H9 (cell line): Measurements from ENCODE around the gene MPP2. TPM values are rescaled to one million over a fixed set of nuclear protein-coding genes. Genes with fewer than 3 reads are reported as not detected.

Source experiments
- DNase-seq: peaks from one replicate; pipeline ENCODE4 v3.0.0-alpha.2; 2017
- H2AFZ ChIP-seq: one replicate; pipeline ENCODE4 v1.6.1; 2013; ENCODE audit warnings: mild to moderate bottlenecking, low read length, control low read depth, moderate library complexity
- H2AK5ac ChIP-seq: 2 replicates; pipeline ENCODE4 v1.6.1; 2013; ENCODE audit warnings: low read length, control low read depth, mixed read lengths; ENCODE audit not compliant: insufficient read length
- H2BK120ac ChIP-seq: one replicate; pipeline ENCODE4 v1.6.1; 2013; ENCODE audit warnings: low read depth, mild to moderate bottlenecking, low read length, control low read depth, inconsistent platforms; ENCODE audit not compliant: poor library complexity, severe bottlenecking
- H2BK12ac ChIP-seq: 2 replicates; pipeline ENCODE4 v1.6.1; 2013; ENCODE audit warnings: low read length, control low read depth, mixed read lengths, low read depth; ENCODE audit not compliant: insufficient read length
- H2BK15ac ChIP-seq: 2 replicates; pipeline ENCODE4 v1.6.1; 2013; ENCODE audit warnings: low read depth, low read length, control low read depth
- H2BK20ac ChIP-seq: one replicate; pipeline ENCODE4 v1.6.1; 2013; ENCODE audit warnings: low read depth, mild to moderate bottlenecking, low read length, control low read depth, inconsistent platforms; ENCODE audit not compliant: poor library complexity, severe bottlenecking
- H2BK5ac ChIP-seq: 2 replicates; pipeline ENCODE4 v1.6.1; 2013; ENCODE audit warnings: low read length, control low read depth, mixed read lengths; ENCODE audit not compliant: insufficient read length
- H3K14ac ChIP-seq: 2 replicates; pipeline ENCODE4 v1.6.1; 2013; ENCODE audit warnings: low read length, control low read depth; ENCODE audit not compliant: insufficient read depth
- H3K18ac ChIP-seq: 2 replicates; pipeline ENCODE4 v1.6.1; 2013; ENCODE audit warnings: low read depth, mild to moderate bottlenecking, mixed read lengths, low read length, control low read depth; ENCODE audit not compliant: insufficient read length
- H3K23ac ChIP-seq: 2 replicates; pipeline ENCODE4 v1.6.1; 2013; ENCODE audit warnings: low read length, control low read depth, mixed read lengths, low read depth; ENCODE audit not compliant: insufficient read length
- H3K23me2 ChIP-seq: 2 replicates; pipeline ENCODE4 v1.6.1; 2013; ENCODE audit warnings: low read depth, mild to moderate bottlenecking, mixed read lengths, low read length, control low read depth; ENCODE audit not compliant: insufficient read length, poor library complexity, severe bottlenecking
- H3K27ac ChIP-seq: 2 replicates; pipeline ENCODE4 v1.5.1; 2013; ENCODE audit warnings: low read length, control low read depth, mixed read lengths, low read depth; ENCODE audit not compliant: insufficient read length
- H3K27me3 ChIP-seq: 2 replicates; pipeline ENCODE4 v1.6.1; 2013; ENCODE audit warnings: low read length, control low read depth, inconsistent platforms; ENCODE audit not compliant: insufficient read depth
- H3K4ac ChIP-seq: 2 replicates; pipeline ENCODE4 v1.6.1; 2013; ENCODE audit warnings: low read depth, mild to moderate bottlenecking, control low read depth, inconsistent platforms, low read length, moderate library complexity
- H3K4me1 ChIP-seq: 2 replicates; pipeline ENCODE4 v1.6.1; 2013; ENCODE audit warnings: low read length, control low read depth, inconsistent platforms; ENCODE audit not compliant: insufficient read depth
- H3K4me2 ChIP-seq: 2 replicates; pipeline ENCODE4 v1.6.1; 2013; ENCODE audit warnings: low read length, control low read depth, mixed read lengths; ENCODE audit not compliant: insufficient read length, insufficient read depth
- H3K56ac ChIP-seq: 2 replicates; pipeline ENCODE4 v1.6.1; 2013; ENCODE audit warnings: low read depth, mild to moderate bottlenecking, mixed read lengths, low read length, control low read depth; ENCODE audit not compliant: insufficient read length
- H3K79me1 ChIP-seq: 2 replicates; pipeline ENCODE4 v1.6.1; 2013; ENCODE audit warnings: low read depth, mild to moderate bottlenecking, moderate library complexity, low read length, control low read depth, inconsistent platforms; ENCODE audit not compliant: insufficient read depth, poor library complexity, severe bottlenecking
- H3K79me2 ChIP-seq: 2 replicates; pipeline ENCODE4 v1.6.1; 2013; ENCODE audit warnings: low read length, control low read depth, inconsistent platforms; ENCODE audit not compliant: insufficient read depth
- H3K9ac ChIP-seq: 2 replicates; pipeline ENCODE4 v1.6.1; 2013; ENCODE audit warnings: low read length, control low read depth, mixed read lengths; ENCODE audit not compliant: insufficient read length; ENCODE audit errors: extremely low read depth
- H3K9me3 ChIP-seq: one replicate; pipeline ENCODE4 v1.6.1; 2013; ENCODE audit warnings: low read depth, low read length, inconsistent platforms; ENCODE audit not compliant: control insufficient read depth
- H3T11ph ChIP-seq: one replicate; pipeline ENCODE4 v1.6.1; 2013; ENCODE audit warnings: mild to moderate bottlenecking, low read length, control low read depth, inconsistent platforms
- H4K20me1 ChIP-seq: one replicate; pipeline ENCODE4 v1.6.1; 2013; ENCODE audit not compliant: control insufficient read depth, insufficient read length, insufficient read depth
- H4K5ac ChIP-seq: 2 replicates; pipeline ENCODE4 v1.6.1; 2013; ENCODE audit warnings: low read depth, mild to moderate bottlenecking, mixed read lengths, low read length, control low read depth; ENCODE audit not compliant: insufficient read length
- H4K8ac ChIP-seq: replicated peaks from 2 replicates; pipeline ENCODE4 v1.6.1; 2013; ENCODE audit warnings: low read length, control low read depth, mixed read lengths, low read depth; ENCODE audit not compliant: insufficient read length
- H4K91ac ChIP-seq: 2 replicates; pipeline ENCODE4 v1.6.1; 2013; ENCODE audit warnings: low read depth, mild to moderate bottlenecking, moderate library complexity, mixed read lengths, low read length, control low read depth; ENCODE audit not compliant: insufficient read length
- H3K27ac Mint-ChIP-seq, 3 experiments: 2 replicates in 2 of 3; 3 replicates in 1 of 3; pipeline ENCODE4 v1.8.0; 2020 to 2021; ENCODE audit warnings: mixed read lengths in 3 of 3, mild to moderate bottlenecking in 1 of 3, moderate library complexity in 1 of 3
- H3K27me3 Mint-ChIP-seq: 2 replicates; pipeline ENCODE4 v1.8.0; 2021; ENCODE audit warnings: low read depth, mild to moderate bottlenecking, moderate library complexity, mixed read lengths
- H3K36me3 Mint-ChIP-seq, 3 experiments: 2 replicates in 2 of 3; 3 replicates in 1 of 3; pipeline ENCODE4 v1.8.0; 2020 to 2021; ENCODE audit warnings: low read depth in 3 of 3, mixed read lengths in 3 of 3; ENCODE audit not compliant: insufficient read depth in 1 of 3
- H3K4me1 Mint-ChIP-seq, 2 experiments: 2 replicates each; pipeline ENCODE4 v1.8.0; 2020; ENCODE audit warnings: mixed read lengths in 2 of 2
- H3K4me3 Mint-ChIP-seq, 2 experiments: 2 replicates in 1 of 2; 3 replicates in 1 of 2; pipeline ENCODE4 v1.8.0; 2020 to 2021; ENCODE audit warnings: mild to moderate bottlenecking in 2 of 2, mixed read lengths in 2 of 2, moderate library complexity in 1 of 2
- H3K9me3 Mint-ChIP-seq, 2 experiments: 2 replicates in 1 of 2; 3 replicates in 1 of 2; pipeline ENCODE4 v1.8.0; 2020; ENCODE audit warnings: mild to moderate bottlenecking in 2 of 2, mixed read lengths in 2 of 2, moderate library complexity in 1 of 2
- WGBS: extraction: QIAGEN DNeasy Blood & Tissue Kit; methylation state at CpG from one replicate; pipeline ENCODE4 v1.1.7; 2013; ENCODE audit warnings: missing lambda C conversion rate, low lambda C conversion rate, mixed read lengths; ENCODE audit not compliant: insufficient read length; ENCODE audit errors: extremely low coverage; 5-methylcytosine and 5-hydroxymethylcytosine counted together
- total RNA-seq: library from RNA; stranded (reverse); gene quantifications from 2 replicates; pipeline ENCODE4 v1.2.1, GENCODE V29; 2021
- TF ChIP-seq, protein P1 (sequence below): fragments of 200-600 bp; sonication (generic); conservative IDR thresholded peaks from 3 replicates; pipeline ENCODE4 v1.8.0; 2021; ENCODE audit warnings: antibody characterized with exemption, mild to moderate bottlenecking

Gene MPP2
- total RNA-seq, 1 experiment from 2014 or later, result 16.3 TPM

- Histone ChIP-seq H3K27me3 (no peaks in the 10 kb centered on the region), H2BK12ac (no peak overlapping the region), H3K4me1 (peaks cover 3% of the 10 kb centered on the region; the same call in 1 of the 2 replicates), H3K4ac (no peak overlapping the region), H3K18ac (no peak overlapping the region), H3K14ac (no peak overlapping the region), H2BK5ac (no peak overlapping the region), H3K79me2 (0 out of 2 replicates have a peak, but pooled peaks cover 2% of the 10 kb centered on the region), H4K91ac (no peak overlapping the region), H3K23me2 (peaks cover 16% of the 10 kb centered on the region), H2AFZ (no peak overlapping the region), H3T11ph (no peak overlapping the region), H3K27ac (no peak overlapping the region), H3K9ac (no peak overlapping the region), H3K79me1 (no peaks in the 10 kb centered on the region), H4K20me1 (no peaks in the 10 kb centered on the region), H4K5ac (no peak overlapping the region), H3K23ac (no peak overlapping the region), H3K56ac (no peak overlapping the region), H3K9me3 (no peaks in the 10 kb centered on the region), H2BK15ac (no peak overlapping the region), H2BK120ac (no peak overlapping the region), H2AK5ac (no peak overlapping the region), H3K4me2 (peak overlapping the region; percentile 59), H2BK20ac (no peak overlapping the region), H4K8ac (no peak overlapping the region)
- H3K4me1 Mint-ChIP-seq, result peaks cover 35 to 54% of the 10 kb centered on the region in 2 experiments
- WGBS, result no CpG with 5 or more reads among the region's 31 CpGs
- DNase-seq, result peak; percentile 96
- peaks cover 12 to 16% (median 15%) of the 10 kb centered on the region in 3 experiments; a peak in 5 of 7 replicates for H3K36me3 Mint-ChIP-seq
- H3K27ac Mint-ChIP-seq, result no peak overlapping the region
- H3K9me3 Mint-ChIP-seq, result no peaks in the 10 kb centered on the region
- peak overlapping the region; percentile 63 to 79 for H3K4me3 Mint-ChIP-seq
- peaks cover 50% of the 10 kb centered on the region for H3K27me3 Mint-ChIP-seq
- TF ChIP-seq, protein P1, sequence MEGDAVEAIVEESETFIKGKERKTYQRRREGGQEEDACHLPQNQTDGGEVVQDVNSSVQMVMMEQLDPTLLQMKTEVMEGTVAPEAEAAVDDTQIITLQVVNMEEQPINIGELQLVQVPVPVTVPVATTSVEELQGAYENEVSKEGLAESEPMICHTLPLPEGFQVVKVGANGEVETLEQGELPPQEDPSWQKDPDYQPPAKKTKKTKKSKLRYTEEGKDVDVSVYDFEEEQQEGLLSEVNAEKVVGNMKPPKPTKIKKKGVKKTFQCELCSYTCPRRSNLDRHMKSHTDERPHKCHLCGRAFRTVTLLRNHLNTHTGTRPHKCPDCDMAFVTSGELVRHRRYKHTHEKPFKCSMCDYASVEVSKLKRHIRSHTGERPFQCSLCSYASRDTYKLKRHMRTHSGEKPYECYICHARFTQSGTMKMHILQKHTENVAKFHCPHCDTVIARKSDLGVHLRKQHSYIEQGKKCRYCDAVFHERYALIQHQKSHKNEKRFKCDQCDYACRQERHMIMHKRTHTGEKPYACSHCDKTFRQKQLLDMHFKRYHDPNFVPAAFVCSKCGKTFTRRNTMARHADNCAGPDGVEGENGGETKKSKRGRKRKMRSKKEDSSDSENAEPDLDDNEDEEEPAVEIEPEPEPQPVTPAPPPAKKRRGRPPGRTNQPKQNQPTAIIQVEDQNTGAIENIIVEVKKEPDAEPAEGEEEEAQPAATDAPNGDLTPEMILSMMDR, result no peak
Observed at GRCh38 chr17:43900183-43900857, 7.0 kb downstream of the MPP2 start.
